Keratinocyte (primary cell): ENCODE measurements around the gene ADAD2. TPM values are rescaled to one million over a fixed set of nuclear protein-coding genes. Genes with fewer than 3 reads are reported as not detected.

Experiments used
- DNase-seq: peaks from one replicate; pipeline ENCODE4 v3.0.0-alpha.2; 2011; ENCODE audit warnings: low read depth, missing footprints, low spot score
- FAIRE-seq: peaks from 2 replicates; lab custom pipeline; 2011; peaks lifted over from hg19 to GRCh38; lab: Jason Lieb, UNC
- H2AFZ ChIP-seq: 2 replicates; pipeline ENCODE4 v1.6.0; 2012; ENCODE audit warnings: low read length, control low read depth, inconsistent platforms; ENCODE audit not compliant: control insufficient read depth
- H3K27ac ChIP-seq: 2 replicates; pipeline ENCODE4 v1.5.1; 2011; ENCODE audit warnings: low read length; ENCODE audit not compliant: control insufficient read depth, insufficient read depth
- H3K27me3 ChIP-seq: 3 replicates; pipeline ENCODE4 v1.6.0; 2011; ENCODE audit warnings: low read length; ENCODE audit not compliant: control insufficient read depth, insufficient read depth; ENCODE audit errors: extremely low read depth
- H3K36me3 ChIP-seq, 2 experiments: 2 replicates in 1 of 2; 3 replicates in 1 of 2; pipeline ENCODE4 v1.5.1; 2011; ENCODE audit warnings: low read length in 2 of 2, mild to moderate bottlenecking in 1 of 2; ENCODE audit not compliant: control insufficient read depth in 2 of 2, insufficient read depth in 2 of 2; ENCODE audit errors: extremely low read depth in 1 of 2
- H3K4me1 ChIP-seq: 3 replicates; pipeline ENCODE4 v1.5.1; 2011; ENCODE audit warnings: low read length; ENCODE audit not compliant: control insufficient read depth, insufficient read depth; ENCODE audit errors: extremely low read depth
- H3K4me2 ChIP-seq: 3 replicates; pipeline ENCODE4 v1.6.0; 2011; ENCODE audit warnings: low read depth, low read length; ENCODE audit not compliant: control insufficient read depth, insufficient read depth; ENCODE audit errors: extremely low read depth
- H3K4me3 ChIP-seq, 3 experiments: fragments of 200-600 bp in 1 of 3; sonication (generic) in 1 of 3; 2 replicates in 2 of 3; 3 replicates in 1 of 3; pipeline ENCODE4 v1.5.1; 2011 to 2016; ENCODE audit warnings: low read length in 3 of 3, mild to moderate bottlenecking in 3 of 3, control low read depth in 2 of 3, inconsistent platforms in 1 of 3, low read depth in 1 of 3, mixed read lengths in 1 of 3, mixed run types in 1 of 3, moderate library complexity in 1 of 3; ENCODE audit not compliant: control insufficient read depth in 2 of 3, insufficient read depth in 2 of 3; ENCODE audit errors: extremely low read depth in 1 of 3
- H3K79me2 ChIP-seq: 2 replicates; pipeline ENCODE4 v1.6.0; 2012; ENCODE audit warnings: low read length; ENCODE audit not compliant: control insufficient read depth, insufficient read depth
- H3K9ac ChIP-seq: 3 replicates; pipeline ENCODE4 v1.6.0; 2011; ENCODE audit warnings: low read length; ENCODE audit not compliant: control insufficient read depth, insufficient read depth; ENCODE audit errors: extremely low read depth
- H3K9me1 ChIP-seq: 3 replicates; pipeline ENCODE4 v1.6.0; 2011; ENCODE audit warnings: low read length; ENCODE audit not compliant: control insufficient read depth, insufficient read depth; ENCODE audit errors: extremely low read depth
- H3K9me3 ChIP-seq: 2 replicates; pipeline ENCODE4 v1.5.1; 2012; ENCODE audit warnings: low read depth, low read length; ENCODE audit not compliant: control insufficient read depth
- H4K20me1 ChIP-seq: 3 replicates; pipeline ENCODE4 v1.6.0; 2011; ENCODE audit warnings: low read length; ENCODE audit not compliant: control insufficient read depth, insufficient read depth; ENCODE audit errors: extremely low read depth
- CTCF ChIP-seq, 3 experiments: IDR thresholded peaks in 1 of 3; conservative IDR thresholded peaks in 1 of 3; optimal IDR thresholded peaks in 1 of 3; 2 replicates in 2 of 3; 3 replicates in 1 of 3; pipeline versions ENCODE3 to v1.5.1; 2011; ENCODE audit warnings: low read length in 3 of 3, mild to moderate bottlenecking in 3 of 3, moderate library complexity in 2 of 3, control low read depth in 1 of 3, inconsistent platforms in 1 of 3; ENCODE audit not compliant: insufficient read depth in 2 of 3; ENCODE audit errors: extremely low read depth in 1 of 3
- EZH2 ChIP-seq: IDR thresholded peaks from one replicate; pipeline ENCODE4 v1.6.1; 2012; ENCODE audit warnings: inconsistent platforms, mild to moderate bottlenecking, low read length, moderate library complexity
- dilution Hi-C: fragments of 300-500 bp; cut with MboI; formaldehyde crosslinking; loops from one replicate; pipeline ENCODE4 v1.7.0; 2020; ENCODE audit warnings: low sequenced_read_pairs; ENCODE audit not compliant: extremely low pct_ligation_motif_present
- polyA plus RNA-seq, 5 experiments: library from polyadenylated mRNA; depleted of rRNA in 3 of 5; stranded (reverse) in 3 of 5; stranded (forward) in 1 of 5; unstranded in 1 of 5; fragments of >200 nt; gene quantifications; 1 replicate in 1 of 5; 2 replicates in 3 of 5; 3 replicates in 1 of 5; pipeline versions ENCODE4 v1.2.1 to v1.2.3, GENCODE V29; 2011 to 2012; ENCODE audit warnings: missing spikeins in 2 of 5, low read depth in 1 of 5, low replicate concordance in 1 of 5

ADAD2 gene
- polyA plus RNA-seq, 1 donor (not counting 4 experiments of a cell fraction or from before 2014, with no cell fraction given): not detected

- Histone ChIP-seq H3K27me3 (no peaks in the 10 kb centered on the region), H2AFZ (no peak overlapping the region), H3K4me2 (no peak overlapping the region), H3K79me2 (no peaks in the 10 kb centered on the region), H3K36me3 (no peaks in the 10 kb centered on the region), H3K4me3 (no peak overlapping the region), H3K27ac (no peak overlapping the region), H3K9ac (no peak overlapping the region), H3K9me3 (no peaks in the 10 kb centered on the region), H3K9me1 (no peaks in the 10 kb centered on the region), H3K4me1 (no peaks in the 10 kb centered on the region), H4K20me1 (no peaks in the 10 kb centered on the region)
- TF ChIP-seq CTCF (optimal IDR thresholded peaks at IDR 0.05 in 1 of 3, IDR thresholded peaks at IDR 0.05 in 1 of 3, conservative IDR thresholded peaks at IDR 0.05 in 1 of 3; ENCODE audit: extremely low read depth in 1 of 3, insufficient read depth in 2 of 3, low read length in 3 of 3): no peak
- TF ChIP-seq EZH2: no peak
- DNase-seq (no peak), FAIRE-seq (no peak)
- dilution Hi-C loops: no loop called here
These were observed 33.6 kb downstream of the ADAD2 start for GRCh38 chr16:84224554-84224953.

- H3K27me3 ChIP-seq: no peaks in the 10 kb centered on the region
- no peak overlapping the region for H3K27ac ChIP-seq
- no peaks in the 10 kb centered on the region for H3K4me1 ChIP-seq
- no peaks in the 10 kb centered on the region for H3K9me3 ChIP-seq
- dilution Hi-C loops: no loop called here
- H3K36me3 ChIP-seq: no peaks in the 10 kb centered on the region
- no peak for TF ChIP-seq CTCF (optimal IDR thresholded peaks at IDR 0.05 in 1 of 3, IDR thresholded peaks at IDR 0.05 in 1 of 3, conservative IDR thresholded peaks at IDR 0.05 in 1 of 3; ENCODE audit: extremely low read depth in 1 of 3, insufficient read depth in 2 of 3, low read length in 3 of 3)
- no peak for TF ChIP-seq EZH2
- FAIRE-seq (no peak), DNase-seq (no peak)
- no peak overlapping the region for H3K4me2 ChIP-seq
- H4K20me1 ChIP-seq: no peaks in the 10 kb centered on the region
- no peaks in the 10 kb centered on the region for H3K79me2 ChIP-seq
- no peak overlapping the region for H3K9ac ChIP-seq
- no peak overlapping the region for H3K4me3 ChIP-seq
- no peaks in the 10 kb centered on the region for H3K9me1 ChIP-seq
- H2AFZ ChIP-seq: no peak overlapping the region
These were observed 34.2 kb downstream of the ADAD2 start for GRCh38 chr16:84225126-84225525.
